Muscle layer of colon (tissue), 2 donors: Measurements from ENCODE around the gene GLRB.

Experiments
- H3K27ac ChIP-seq: one replicate; pipeline ENCODE4 v1.7.0; 2013; ENCODE audit warnings: low read depth, mild to moderate bottlenecking, low read length, moderate library complexity
- H3K27me3 ChIP-seq, 2 donors: one replicate each; pipeline ENCODE4 v1.7.0; 2013; ENCODE audit warnings: low read length in 2 of 2, mild to moderate bottlenecking in 2 of 2; ENCODE audit not compliant: insufficient read depth in 2 of 2, control insufficient read depth in 1 of 2
- H3K36me3 ChIP-seq: one replicate; pipeline ENCODE4 v1.7.0; 2013; ENCODE audit warnings: mild to moderate bottlenecking, low read length; ENCODE audit not compliant: insufficient read depth
- H3K4me1 ChIP-seq: one replicate; pipeline ENCODE4 v1.7.0; 2013; ENCODE audit warnings: mild to moderate bottlenecking, low read length; ENCODE audit not compliant: insufficient read depth
- H3K4me3 ChIP-seq, 2 donors: one replicate each; pipeline ENCODE4 v1.7.0; 2013; ENCODE audit warnings: low read length in 2 of 2, low read depth in 1 of 2, mild to moderate bottlenecking in 1 of 2, moderate library complexity in 1 of 2
- H3K9ac ChIP-seq: one replicate; pipeline ENCODE4 v1.7.0; 2013; ENCODE audit warnings: low read length
- H3K9me3 ChIP-seq: one replicate; pipeline ENCODE4 v1.7.0; 2013; ENCODE audit warnings: mild to moderate bottlenecking, low read length
- donor health status: abdominal sarcoma.
- donor health status: Adenocarcinoma of cecum.

GLRB gene

DNA sequence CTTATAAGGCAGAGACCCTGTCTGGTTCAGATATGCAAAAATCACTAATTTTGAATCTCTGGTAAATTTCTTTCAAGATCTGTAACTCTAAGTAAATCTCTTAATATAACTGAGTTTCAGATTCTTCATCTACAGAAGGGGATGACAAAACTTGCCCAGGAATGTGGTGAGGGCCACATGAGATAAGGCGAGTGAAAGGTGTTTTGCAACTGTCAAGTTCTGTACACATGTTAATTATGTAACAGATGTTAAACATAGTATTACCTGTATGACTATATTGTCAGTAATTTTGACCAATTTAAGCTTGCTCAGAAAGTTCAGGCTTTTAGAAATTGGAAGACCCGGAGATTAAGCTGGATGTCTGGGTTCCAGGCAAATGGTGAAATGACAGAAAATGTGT lies 549 bp upstream of the GLRB start:
- Histone ChIP-seq H3K27ac (no peak overlapping the region), H3K9me3 (no peaks in the 10 kb centered on the region), H3K9ac (peak overlapping the region; percentile 54), H3K27me3 (no peaks in the 10 kb centered on the region), H3K4me1 (no peaks in the 10 kb centered on the region), H3K36me3 (no peaks in the 10 kb centered on the region), H3K4me3 (peak overlapping the region; percentile 78 to 83)

- peak overlapping the region; percentile 21 for H3K9ac ChIP-seq
- peak overlapping the region; percentile 55 for H3K27ac ChIP-seq
- H3K9me3 ChIP-seq, result no peaks in the 10 kb centered on the region
- H3K4me1 ChIP-seq, result no peaks in the 10 kb centered on the region
- H3K36me3 ChIP-seq, result no peaks in the 10 kb centered on the region
- peak overlapping the region; percentile 78 to 83 for H3K4me3 ChIP-seq
- H3K27me3 ChIP-seq, result no peaks in the 10 kb centered on the region
Measured at GRCh38 chr4:157076578-157076947, 613 bp downstream of the GLRB start.

GRCh38 chr4:157079441-157079840 lies 3.5 kb downstream of the GLRB start:
- no peaks in the 10 kb centered on the region for H3K9me3 ChIP-seq
- no peaks in the 10 kb centered on the region for H3K27me3 ChIP-seq
- no peak overlapping the region for H3K27ac ChIP-seq
- no peak overlapping the region for H3K4me3 ChIP-seq
- H3K36me3 ChIP-seq, result no peaks in the 10 kb centered on the region
- H3K9ac ChIP-seq, result no peak overlapping the region
- H3K4me1 ChIP-seq, result no peaks in the 10 kb centered on the region

GRCh38 chr4:157080605-157081004 lies 4.7 kb downstream of the GLRB start:
- no peak overlapping the region for H3K9ac ChIP-seq
- H3K4me1 ChIP-seq, result no peaks in the 10 kb centered on the region
- no peaks in the 10 kb centered on the region for H3K27me3 ChIP-seq
- no peak overlapping the region for H3K27ac ChIP-seq
- no peaks in the 10 kb centered on the region for H3K36me3 ChIP-seq
- H3K4me3 ChIP-seq, result no peak overlapping the region
- no peaks in the 10 kb centered on the region for H3K9me3 ChIP-seq

DNA sequence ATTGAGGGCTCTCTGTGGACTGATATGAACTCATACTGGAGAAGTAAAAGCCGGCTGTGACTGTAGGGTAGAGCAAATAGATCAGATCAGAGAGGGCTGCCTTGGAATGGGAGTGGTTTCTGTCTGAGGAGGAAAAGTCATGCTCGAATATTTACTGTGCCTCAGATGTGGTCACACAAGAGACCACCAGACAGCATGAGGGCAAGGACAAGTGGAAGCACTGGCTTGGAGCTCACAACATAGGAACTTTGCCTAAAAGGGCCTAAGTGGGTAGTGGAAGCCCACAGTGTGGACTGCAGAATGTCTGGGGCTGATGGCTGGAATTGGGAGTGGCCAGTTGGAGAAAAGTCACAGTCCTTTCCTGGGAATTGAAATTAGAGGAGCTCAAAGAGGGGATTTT lies 19.8 kb downstream of the GLRB start:
- H3K27me3 ChIP-seq, result no peaks in the 10 kb centered on the region
- H3K27ac ChIP-seq, result no peak overlapping the region
- no peaks in the 10 kb centered on the region for H3K36me3 ChIP-seq
- no peak overlapping the region for H3K4me3 ChIP-seq
- no peak overlapping the region for H3K9ac ChIP-seq
- H3K4me1 ChIP-seq, result no peaks in the 10 kb centered on the region
- no peaks in the 10 kb centered on the region for H3K9me3 ChIP-seq

DNA sequence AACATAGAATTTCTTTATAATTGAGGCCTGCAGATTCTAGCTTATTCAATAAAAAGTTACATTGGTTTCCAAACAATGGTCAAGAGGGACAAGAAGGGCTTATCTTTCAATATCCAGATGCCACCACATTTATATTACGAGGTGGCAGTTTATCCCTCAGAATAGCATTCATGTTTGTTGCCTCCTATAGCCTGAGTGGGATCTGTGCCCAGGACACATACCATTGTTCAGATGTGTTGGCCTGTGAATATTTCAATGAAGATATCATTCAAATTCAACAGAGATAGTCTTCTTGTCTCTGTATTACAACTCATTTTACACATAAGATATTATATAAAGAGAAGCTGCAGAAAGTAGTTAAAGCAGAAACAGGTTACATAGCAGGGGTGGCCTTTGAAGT lies 20.5 kb downstream of the GLRB start:
- H3K9ac ChIP-seq, result no peak overlapping the region
- H3K36me3 ChIP-seq, result no peaks in the 10 kb centered on the region
- no peaks in the 10 kb centered on the region for H3K9me3 ChIP-seq
- H3K4me1 ChIP-seq, result no peaks in the 10 kb centered on the region
- no peaks in the 10 kb centered on the region for H3K27me3 ChIP-seq
- no peak overlapping the region for H3K4me3 ChIP-seq
- H3K27ac ChIP-seq, result no peak overlapping the region

GRCh38 chr4:157099506-157099905 lies 23.6 kb downstream of the GLRB start:
- H3K9me3 ChIP-seq, result no peaks in the 10 kb centered on the region
- no peaks in the 10 kb centered on the region for H3K27me3 ChIP-seq
- no peaks in the 10 kb centered on the region for H3K4me1 ChIP-seq
- no peak overlapping the region for H3K4me3 ChIP-seq
- no peaks in the 10 kb centered on the region for H3K36me3 ChIP-seq
- H3K9ac ChIP-seq, result no peak overlapping the region
- H3K27ac ChIP-seq, result no peak overlapping the region

DNA sequence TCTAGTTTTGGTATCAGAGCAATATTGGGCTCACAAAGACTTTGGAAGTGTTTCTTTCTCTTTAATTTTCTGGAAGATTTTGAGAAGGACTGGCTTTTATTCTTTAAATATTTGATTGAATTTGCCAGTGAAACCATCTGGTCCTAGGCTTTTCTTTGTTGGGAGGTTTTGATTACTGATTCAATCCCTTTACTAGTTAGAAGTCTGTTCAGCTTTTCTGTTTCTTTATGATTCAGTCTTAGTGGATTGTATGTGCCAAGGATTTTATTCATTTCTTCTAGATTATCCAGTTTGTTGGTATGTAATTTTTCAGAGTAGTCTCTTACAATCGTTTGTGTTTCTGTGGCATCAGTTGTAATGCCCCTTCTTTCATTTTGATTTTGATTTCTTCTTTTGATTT lies 28.6 kb downstream of the GLRB start:
- Histone ChIP-seq H3K27ac (no peak overlapping the region), H3K36me3 (no peaks in the 10 kb centered on the region), H3K9me3 (no peaks in the 10 kb centered on the region), H3K4me3 (no peak overlapping the region), H3K4me1 (no peaks in the 10 kb centered on the region), H3K9ac (no peak overlapping the region), H3K27me3 (no peaks in the 10 kb centered on the region)

GRCh38 chr4:157114671-157115070 lies 38.7 kb downstream of the GLRB start:
- Histone ChIP-seq H3K27me3 (no peaks in the 10 kb centered on the region), H3K4me1 (no peaks in the 10 kb centered on the region)

DNA sequence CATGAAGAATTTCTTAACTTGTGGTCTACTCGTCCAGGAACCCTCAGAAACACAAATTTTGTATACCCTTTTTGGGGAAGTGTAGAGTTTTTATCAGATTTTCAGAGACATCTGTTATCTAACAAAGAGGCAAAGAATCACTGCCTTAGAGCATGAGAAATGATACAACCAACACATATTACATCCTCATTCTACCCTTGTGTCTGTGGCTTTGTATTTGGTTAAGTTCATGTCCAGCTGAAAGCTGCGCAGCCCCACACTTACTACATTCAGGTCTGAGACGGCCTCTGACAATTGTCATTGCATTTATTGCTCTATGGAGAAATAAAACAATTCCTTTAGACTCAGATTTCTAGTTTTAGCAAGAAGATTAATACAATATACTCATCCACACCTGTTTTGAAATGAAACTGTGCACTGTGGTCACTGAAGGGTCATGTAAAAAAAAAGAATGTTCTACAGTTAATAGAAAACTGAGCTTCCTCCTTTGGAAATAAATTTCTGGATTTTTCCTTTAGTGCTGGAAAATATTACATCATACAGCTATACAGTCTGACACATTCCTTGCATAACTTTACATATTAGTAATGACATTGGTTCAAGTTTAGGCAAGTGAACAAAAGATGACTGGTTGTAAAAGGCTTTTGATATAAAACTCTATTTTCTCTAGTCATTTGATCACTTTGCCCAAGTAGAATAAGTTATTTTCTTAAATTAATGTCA lies 39.8 kb downstream of the GLRB start:
- Histone ChIP-seq H3K27me3 (no peaks in the 10 kb centered on the region), H3K27ac (no peak overlapping the region), H3K4me3 (no peak overlapping the region), H3K4me1 (no peaks in the 10 kb centered on the region), H3K36me3 (no peaks in the 10 kb centered on the region), H3K9me3 (no peaks in the 10 kb centered on the region), H3K9ac (no peak overlapping the region)

More at GRCh38 chr4:157114671-157115070, 38.7 kb downstream of the GLRB start:
- H3K9ac ChIP-seq, result no peak overlapping the region
- H3K4me3 ChIP-seq, result no peak overlapping the region
- no peaks in the 10 kb centered on the region for H3K9me3 ChIP-seq
- H3K36me3 ChIP-seq, result no peaks in the 10 kb centered on the region
- H3K27ac ChIP-seq, result no peak overlapping the region

- Histone ChIP-seq H3K9ac (no peak overlapping the region), H3K27me3 (no peaks in the 10 kb centered on the region), H3K4me1 (no peaks in the 10 kb centered on the region), H3K9me3 (no peaks in the 10 kb centered on the region), H3K36me3 (no peaks in the 10 kb centered on the region), H3K4me3 (no peak overlapping the region), H3K27ac (no peak overlapping the region)
Measured at GRCh38 chr4:157121401-157121800, 45.5 kb downstream of the GLRB start.

DNA sequence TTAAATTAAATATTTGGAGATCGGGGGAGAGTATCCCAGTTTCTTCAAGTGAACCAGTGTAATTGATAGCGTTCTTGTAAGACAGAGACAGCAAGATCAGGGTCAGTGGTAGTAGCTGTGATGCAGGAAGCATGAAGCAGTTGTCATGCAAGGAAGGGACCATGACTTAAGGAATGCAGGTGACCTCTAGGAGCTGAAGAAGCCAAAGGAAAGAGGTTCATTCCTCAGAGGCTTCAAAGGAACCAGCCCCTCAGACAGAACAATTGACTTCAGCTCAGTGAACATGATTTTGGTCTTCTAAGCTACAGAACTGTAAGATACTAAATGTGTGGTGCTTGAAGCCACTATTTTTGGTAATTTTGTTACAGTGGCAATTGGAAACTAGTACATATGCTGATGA lies 51.6 kb downstream of the GLRB start:
- Histone ChIP-seq H3K27me3 (no peaks in the 10 kb centered on the region), H3K9me3 (no peaks in the 10 kb centered on the region), H3K4me3 (no peak overlapping the region), H3K36me3 (no peaks in the 10 kb centered on the region), H3K9ac (no peak overlapping the region), H3K4me1 (no peaks in the 10 kb centered on the region), H3K27ac (no peak overlapping the region)
